ENCODE measurements around the gene TCAIM.

TCAIM gene

DNA sequence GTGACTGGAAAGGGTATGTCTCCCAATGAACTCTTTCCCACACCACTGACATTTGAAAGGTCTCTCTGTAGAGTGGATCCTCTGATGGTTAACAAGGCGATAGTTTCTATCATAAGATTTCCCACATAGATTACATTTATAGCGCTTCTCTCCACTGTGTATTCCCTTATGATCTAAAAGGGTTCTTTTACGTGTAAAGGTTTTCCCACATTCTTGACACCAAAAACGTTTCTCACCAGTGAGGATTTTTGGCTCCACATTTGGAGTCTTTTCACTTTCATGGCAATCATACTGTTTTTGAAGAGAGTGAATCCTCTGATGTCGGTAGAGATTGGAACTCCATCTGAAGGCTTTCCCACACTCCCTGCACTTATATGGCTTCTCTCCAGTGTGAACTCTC is 108.4 kb downstream of the TCAIM start:
- DNase-seq, result no peak

DNA sequence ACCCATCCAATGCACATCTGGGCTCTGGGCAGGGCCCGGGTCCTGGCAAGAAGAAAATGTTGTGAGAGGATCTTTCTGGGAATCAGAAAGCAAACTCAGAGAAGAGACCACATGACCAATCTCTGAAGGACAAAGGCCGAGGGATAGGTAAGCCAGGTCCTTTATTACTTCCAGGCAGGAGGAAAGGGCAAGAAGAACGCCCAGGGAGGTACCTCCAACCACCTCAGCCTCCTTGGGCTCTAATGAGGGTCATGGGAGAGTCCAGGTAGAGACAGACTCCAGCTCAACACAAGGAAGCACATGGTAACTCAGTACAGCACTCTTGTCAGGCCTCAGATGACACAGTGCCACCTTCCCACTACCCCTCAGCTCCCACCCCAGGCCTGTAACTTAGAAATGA is 112.9 kb downstream of the TCAIM start:
- no peak for DNase-seq

DNA sequence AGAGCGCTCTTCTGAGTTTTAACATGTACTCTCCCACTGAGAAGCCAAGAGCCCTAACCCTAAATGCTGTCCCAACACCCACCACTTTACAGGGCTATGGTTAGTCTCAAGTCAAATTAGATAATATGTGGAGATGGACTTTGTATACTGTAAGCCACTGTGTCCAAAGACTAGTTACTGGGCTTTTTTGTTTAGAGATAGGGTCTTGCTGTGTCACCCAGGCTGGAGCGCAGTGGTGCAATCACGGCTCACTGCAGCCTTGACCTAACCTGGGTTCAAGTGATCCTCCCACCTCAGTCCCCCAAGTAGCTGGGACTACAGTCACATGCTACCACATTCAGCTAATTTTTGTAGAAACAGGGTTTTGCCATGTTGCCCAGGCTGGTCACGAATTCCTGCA is 115.7 kb downstream of the TCAIM start:
- no peak for DNase-seq

DNA sequence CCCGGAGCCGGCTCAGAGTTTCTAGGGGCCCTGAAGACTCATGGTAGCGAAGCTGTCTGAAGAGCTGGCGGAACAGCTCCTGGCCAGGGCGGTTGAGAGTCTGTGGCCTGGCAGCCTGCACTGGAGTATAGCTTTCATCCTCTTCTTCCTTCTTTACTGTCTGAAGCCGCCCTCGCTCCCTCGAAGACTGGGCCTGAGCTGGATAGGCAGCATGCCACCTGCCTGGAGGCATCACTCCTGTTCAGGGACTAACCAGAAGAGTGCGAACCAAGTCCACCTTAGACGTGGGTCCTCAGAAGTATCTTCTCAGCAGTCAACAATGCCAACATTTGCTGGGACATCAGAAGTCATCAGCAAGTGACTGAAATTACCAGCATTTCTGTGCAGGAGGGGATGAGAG is 116.8 kb downstream of the TCAIM start:
- DNase-seq, result no peak

All from NCI-H526 treated with DMSO at 0.1 percent for 48 hours (cell line).